Activated CD4-positive, alpha-beta memory T cell treated with anti-CD3 and anti-CD28 coated beads for 36 hours (primary cell): ENCODE data around the gene CHERP. TPM values are rescaled to one million over a fixed set of nuclear protein-coding genes. Genes with fewer than 3 reads are reported as not detected.

Experiments
- CTCF ChIA-PET: fragments of 350-600 bp; sonication (Branson Sonifier 250); formaldehyde crosslinking; loops from one replicate; lab custom pipeline; 2021; ENCODE audit warnings: antibody characterized with exemption, inconsistent platforms; lab: Charles Lee
- POLR2A ChIA-PET: fragments of 350-600 bp; sonication (Branson Sonifier 250); formaldehyde crosslinking; loops from one replicate; lab custom pipeline; 2021; ENCODE audit warnings: antibody characterized with exemption; lab: Charles Lee
- DNase-seq: peaks from one replicate; pipeline ENCODE4 v3.0.0-alpha.2; 2020
- H3K27ac Mint-ChIP-seq: one replicate; pipeline ENCODE4 v1.8.0; 2021; ENCODE audit warnings: mixed read lengths
- H3K27me3 Mint-ChIP-seq: one replicate; pipeline ENCODE4 v1.8.0; 2021; ENCODE audit warnings: mixed read lengths
- H3K36me3 Mint-ChIP-seq: one replicate; pipeline ENCODE4 v1.8.0; 2021; ENCODE audit warnings: mixed read lengths
- H3K4me1 Mint-ChIP-seq: one replicate; pipeline ENCODE4 v1.8.0; 2021; ENCODE audit warnings: low read depth, mixed read lengths
- H3K4me3 Mint-ChIP-seq: one replicate; pipeline ENCODE4 v1.8.0; 2021; ENCODE audit warnings: mild to moderate bottlenecking, mixed read lengths
- H3K9me3 Mint-ChIP-seq: one replicate; pipeline ENCODE4 v1.8.0; 2021; ENCODE audit warnings: mixed read lengths
- intact Hi-C: fragments of 100-400 bp; cut with micrococcal nuclease; formaldehyde crosslinking; loops from one replicate; pipeline ENCODE4 v1.15.1; 2023
- total RNA-seq, 2 experiments: library from RNA; stranded (reverse); gene quantifications; one replicate each; pipeline ENCODE4 v1.2.3, GENCODE V29; 2021

The CHERP gene
- total RNA-seq, 2 experiments from 2014 or later, result 50.8 TPM

- H3K9me3 Mint-ChIP-seq, result no peaks in the 10 kb centered on the region
- H3K27me3 Mint-ChIP-seq, result no peaks in the 10 kb centered on the region
- H3K4me1 Mint-ChIP-seq, result peaks cover 51% of the 10 kb centered on the region
- CTCF ChIA-PET, result no interaction called here
- H3K36me3 Mint-ChIP-seq, result peaks cover 41% of the 10 kb centered on the region
- H3K27ac Mint-ChIP-seq, result peak overlapping the region; percentile 40
- no peak for DNase-seq
- POLR2A ChIA-PET, result interaction anchor here (1.0 kb wide), 1 partner anchor 12 kb away, joined by 3 read pairs; no protein-coding TSS in a partner anchor
- intact Hi-C loops, result no loop called here
- no peak overlapping the region for H3K4me3 Mint-ChIP-seq
These were observed 33.0 kb upstream of the CHERP start for GRCh38 chr19:16575282-16575681.

GRCh38 chr19:16573925-16574324, 31.7 kb upstream of the CHERP start:
- intact Hi-C loops, result loop anchor here (2.0 to 5.0 kb wide), 2 partner anchors 31 to 88 kb away; partner anchors contain the start of genes CHERP, SMIM7 and TMEM38A
- Mint-ChIP-seq H3K27ac (peak overlapping the region; percentile 14), H3K4me3 (peak overlapping the region; percentile 92), H3K9me3 (no peaks in the 10 kb centered on the region), H3K27me3 (no peaks in the 10 kb centered on the region), H3K4me1 (peaks cover 50% of the 10 kb centered on the region), H3K36me3 (peaks cover 38% of the 10 kb centered on the region)
- DNase-seq, result no peak
- POLR2A ChIA-PET, result interaction anchor here (0.8 to 2.8 kb wide), 4 partner anchors 8 to 20 kb away, joined by 3 to 28 read pairs (median 11); no protein-coding TSS in a partner anchor
- CTCF ChIA-PET, result interaction anchor here (1.2 to 2.5 kb wide), 3 partner anchors 11 to 187 kb away, joined by 3 to 9 read pairs (median 6); no protein-coding TSS in a partner anchor

GRCh38 chr19:16573296-16573695, 31.1 kb upstream of the CHERP start:
- intact Hi-C loops, result loop anchor here (2.0 to 5.0 kb wide), 2 partner anchors 30 to 89 kb away; partner anchors contain the start of genes CHERP, SMIM7 and TMEM38A
- Mint-ChIP-seq H3K27ac (peak overlapping the region; percentile 93), H3K27me3 (no peaks in the 10 kb centered on the region), H3K36me3 (peaks cover 38% of the 10 kb centered on the region), H3K4me3 (peak overlapping the region; percentile 92), H3K9me3 (no peaks in the 10 kb centered on the region), H3K4me1 (peaks cover 50% of the 10 kb centered on the region)
- ChIA-PET POLR2A (interaction anchor here (0.8 to 2.8 kb wide), 6 partner anchors 9 to 54 kb away, joined by 3 to 28 read pairs (median 4); no protein-coding TSS in a partner anchor), CTCF (interaction anchor here (1.0 to 2.5 kb wide), 5 partner anchors 12 to 187 kb away, joined by 3 to 9 read pairs (median 3); no protein-coding TSS in a partner anchor)
- no peak for DNase-seq

- intact Hi-C loops, result loop anchor here (1.0 to 5.0 kb wide), 3 partner anchors 12 to 90 kb away; partner anchors contain the start of genes CHERP, SMIM7 and TMEM38A
- Mint-ChIP-seq H3K4me1 (peaks cover 53% of the 10 kb centered on the region), H3K4me3 (peak within 1 kb of the TSS; percentile 92), H3K9me3 (no peaks in the 10 kb centered on the region), H3K27me3 (no peaks in the 10 kb centered on the region), H3K27ac (peak within 1 kb of the TSS; percentile 93), H3K36me3 (peaks cover 41% of the 10 kb centered on the region)
- DNase-seq, result peak; percentile 95
- CTCF ChIA-PET, result interaction anchor here (1.0 to 2.5 kb wide), 5 partner anchors 12 to 186 kb away, joined by 3 to 9 read pairs (median 3); no protein-coding TSS in a partner anchor
- POLR2A ChIA-PET, result interaction anchor here (0.6 to 2.8 kb wide), 8 partner anchors 9 to 143 kb away, joined by 3 to 28 read pairs (median 4); no protein-coding TSS in a partner anchor
These were observed 30.3 kb upstream of the CHERP start, which contains the start of gene SLC35E1 for GRCh38 chr19:16572332-16573211. Gene SLC35E1, minus strand, starts transcription at chr19:16572415. Its CDS starts 51 bp downstream, at chr19:16572364.

- peak; percentile 60 for DNase-seq
- Mint-ChIP-seq H3K9me3 (no peaks in the 10 kb centered on the region), H3K27me3 (no peaks in the 10 kb centered on the region), H3K27ac (peak overlapping the region; percentile 71), H3K4me1 (peaks cover 54% of the 10 kb centered on the region), H3K4me3 (peak overlapping the region; percentile 85), H3K36me3 (peaks cover 43% of the 10 kb centered on the region)
- CTCF ChIA-PET, result interaction anchor here (1.4 to 2.5 kb wide), 2 partner anchors 16 to 23 kb away, joined by 3 to 6 read pairs; no protein-coding TSS in a partner anchor
- intact Hi-C loops, result loop anchor here (1.0 to 5.0 kb wide), 3 partner anchors 12 to 90 kb away; partner anchors contain the start of genes CHERP, SMIM7 and TMEM38A
- POLR2A ChIA-PET, result interaction anchor here (0.9 to 2.8 kb wide), 4 partner anchors 13 to 29 kb away, joined by 3 to 28 read pairs (median 10); no protein-coding TSS in a partner anchor
These were observed 29.6 kb upstream of the CHERP start for GRCh38 chr19:16571822-16572331.

- no peaks in the 10 kb centered on the region for H3K27me3 Mint-ChIP-seq
- peaks cover 58% of the 10 kb centered on the region for H3K4me1 Mint-ChIP-seq
- ChIA-PET CTCF (no interaction called here), POLR2A (interaction anchor here (1.0 kb wide), 1 partner anchor 17 kb away, joined by 3 read pairs; no protein-coding TSS in a partner anchor)
- H3K27ac Mint-ChIP-seq, result peak overlapping the region; percentile 13
- intact Hi-C loops, result loop anchor here (5.0 kb wide), 1 partner anchor 91 kb away; the partner anchor contains the start of genes SMIM7 and TMEM38A
- peak overlapping the region; percentile 85 for H3K4me3 Mint-ChIP-seq
- no peaks in the 10 kb centered on the region for H3K9me3 Mint-ChIP-seq
- no peak for DNase-seq
- peaks cover 46% of the 10 kb centered on the region for H3K36me3 Mint-ChIP-seq
These were observed 29.0 kb upstream of the CHERP start for GRCh38 chr19:16571283-16571682.

- Mint-ChIP-seq H3K4me1 (peaks cover 56% of the 10 kb centered on the region), H3K27me3 (no peaks in the 10 kb centered on the region), H3K27ac (no peak overlapping the region), H3K4me3 (peak overlapping the region; percentile 39), H3K9me3 (no peaks in the 10 kb centered on the region), H3K36me3 (peaks cover 42% of the 10 kb centered on the region)
- DNase-seq, result no peak
- ChIA-PET CTCF (no interaction called here), POLR2A (no interaction called here)
- intact Hi-C loops, result loop anchor here (5.0 kb wide), 1 partner anchor 93 kb away; the partner anchor contains the start of genes SMIM7 and TMEM38A
These were observed 27.5 kb upstream of the CHERP start for GRCh38 chr19:16569609-16570320.

GRCh38 chr19:16566702-16567101, 24.5 kb upstream of the CHERP start:
- CTCF ChIA-PET, result no interaction called here
- Mint-ChIP-seq H3K36me3 (peaks cover 46% of the 10 kb centered on the region), H3K4me3 (no peak overlapping the region), H3K27me3 (no peaks in the 10 kb centered on the region), H3K9me3 (no peaks in the 10 kb centered on the region), H3K27ac (peak overlapping the region; percentile 95), H3K4me1 (peaks cover 37% of the 10 kb centered on the region)
- intact Hi-C loops, result loop anchor here (1.0 kb wide), 2 partner anchors 22 to 62 kb away; partner anchors contain the start of gene MED26
- POLR2A ChIA-PET, result interaction anchor here (1.5 kb wide), 1 partner anchor 60 kb away, joined by 5 read pairs; no protein-coding TSS in a partner anchor
- DNase-seq, result no peak

- intact Hi-C loops, result loop anchor here (1.0 kb wide), 2 partner anchors 22 to 62 kb away; partner anchors contain the start of gene MED26
- peak; percentile 86 for DNase-seq
- POLR2A ChIA-PET, result interaction anchor here (1.5 kb wide), 1 partner anchor 61 kb away, joined by 5 read pairs; no protein-coding TSS in a partner anchor
- Mint-ChIP-seq H3K4me3 (peak overlapping the region; percentile 55), H3K4me1 (peaks cover 32% of the 10 kb centered on the region), H3K27ac (peak overlapping the region; percentile 95), H3K27me3 (no peaks in the 10 kb centered on the region), H3K9me3 (no peaks in the 10 kb centered on the region), H3K36me3 (peaks cover 50% of the 10 kb centered on the region)
- CTCF ChIA-PET, result no interaction called here
These were observed 23.9 kb upstream of the CHERP start for GRCh38 chr19:16566161-16566560.

GRCh38 chr19:16564842-16565241, 22.6 kb upstream of the CHERP start:
- DNase-seq, result no peak
- intact Hi-C loops, result no loop called here
- CTCF ChIA-PET, result no interaction called here
- Mint-ChIP-seq H3K9me3 (no peaks in the 10 kb centered on the region), H3K4me3 (no peak overlapping the region), H3K27ac (peak overlapping the region; percentile 24), H3K27me3 (no peaks in the 10 kb centered on the region), H3K36me3 (peaks cover 49% of the 10 kb centered on the region), H3K4me1 (peaks cover 23% of the 10 kb centered on the region)
- POLR2A ChIA-PET, result no interaction called here
